Measurements from ENCODE around the gene TUBG2. TPM values are rescaled to one million over a fixed set of nuclear protein-coding genes. Genes with fewer than 3 reads are reported as not detected.

TUBG2 gene
- total RNA-seq, 1 experiment from 2014 or later, result 26.1 TPM

DNA sequence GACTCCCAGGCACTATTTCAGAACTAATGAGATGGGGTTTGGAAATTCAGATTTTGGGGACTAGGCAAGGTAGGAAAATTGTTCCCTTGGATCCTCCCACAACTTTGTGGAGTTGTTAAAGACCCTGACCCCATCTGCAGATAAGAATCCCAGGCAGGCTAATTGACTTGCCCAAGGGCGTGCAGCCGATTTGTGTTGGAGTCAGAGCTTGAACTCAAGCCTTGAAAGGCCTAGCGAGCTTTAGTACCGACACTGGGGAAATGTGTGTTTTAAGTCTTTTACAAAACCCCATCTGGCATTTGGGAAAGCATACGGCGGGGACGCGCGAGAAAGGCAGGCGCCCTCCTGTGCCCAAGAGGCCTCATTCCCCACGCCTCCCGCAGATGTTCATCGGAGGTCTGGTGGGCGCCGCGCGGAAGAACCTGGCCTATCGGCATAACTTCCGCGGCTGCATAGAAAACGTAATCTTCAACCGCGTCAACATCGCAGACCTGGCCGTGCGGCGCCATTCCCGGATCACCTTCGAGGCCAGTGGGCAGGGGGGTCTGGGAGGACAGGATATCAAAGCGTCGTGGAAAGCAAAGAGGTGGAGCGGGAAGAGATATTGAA is 27.5 kb downstream of the TUBG2 start:
- intact Hi-C loops (cut with micrococcal nuclease; ENCODE audit: unreplicated experiment), result no loop called here
- DNase-seq, result no peak
- TF ChIP-seq, protein P1, sequence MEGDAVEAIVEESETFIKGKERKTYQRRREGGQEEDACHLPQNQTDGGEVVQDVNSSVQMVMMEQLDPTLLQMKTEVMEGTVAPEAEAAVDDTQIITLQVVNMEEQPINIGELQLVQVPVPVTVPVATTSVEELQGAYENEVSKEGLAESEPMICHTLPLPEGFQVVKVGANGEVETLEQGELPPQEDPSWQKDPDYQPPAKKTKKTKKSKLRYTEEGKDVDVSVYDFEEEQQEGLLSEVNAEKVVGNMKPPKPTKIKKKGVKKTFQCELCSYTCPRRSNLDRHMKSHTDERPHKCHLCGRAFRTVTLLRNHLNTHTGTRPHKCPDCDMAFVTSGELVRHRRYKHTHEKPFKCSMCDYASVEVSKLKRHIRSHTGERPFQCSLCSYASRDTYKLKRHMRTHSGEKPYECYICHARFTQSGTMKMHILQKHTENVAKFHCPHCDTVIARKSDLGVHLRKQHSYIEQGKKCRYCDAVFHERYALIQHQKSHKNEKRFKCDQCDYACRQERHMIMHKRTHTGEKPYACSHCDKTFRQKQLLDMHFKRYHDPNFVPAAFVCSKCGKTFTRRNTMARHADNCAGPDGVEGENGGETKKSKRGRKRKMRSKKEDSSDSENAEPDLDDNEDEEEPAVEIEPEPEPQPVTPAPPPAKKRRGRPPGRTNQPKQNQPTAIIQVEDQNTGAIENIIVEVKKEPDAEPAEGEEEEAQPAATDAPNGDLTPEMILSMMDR (IDR thresholded peaks at IDR 0.05; ENCODE audit: unreplicated experiment), result no peak
- Mint-ChIP-seq H3K9me3 (ENCODE audit: low read depth, unreplicated experiment) (no peaks in the 10 kb centered on the region), H3K27me3 (ENCODE audit: unreplicated experiment) (peaks cover 37% of the 10 kb centered on the region), H3K36me3 (ENCODE audit: insufficient read depth, unreplicated experiment) (peaks cover 15% of the 10 kb centered on the region), H3K27ac (ENCODE audit: unreplicated experiment) (no peak overlapping the region), H3K4me1 (ENCODE audit: low read depth, unreplicated experiment) (peaks cover 20% of the 10 kb centered on the region), H3K4me3 (ENCODE audit: low read depth, unreplicated experiment) (no peak overlapping the region)
- CTCF ChIA-PET, result no interaction called here
- no TSS peak for BruUV-seq (replicated peaks)

DNA sequence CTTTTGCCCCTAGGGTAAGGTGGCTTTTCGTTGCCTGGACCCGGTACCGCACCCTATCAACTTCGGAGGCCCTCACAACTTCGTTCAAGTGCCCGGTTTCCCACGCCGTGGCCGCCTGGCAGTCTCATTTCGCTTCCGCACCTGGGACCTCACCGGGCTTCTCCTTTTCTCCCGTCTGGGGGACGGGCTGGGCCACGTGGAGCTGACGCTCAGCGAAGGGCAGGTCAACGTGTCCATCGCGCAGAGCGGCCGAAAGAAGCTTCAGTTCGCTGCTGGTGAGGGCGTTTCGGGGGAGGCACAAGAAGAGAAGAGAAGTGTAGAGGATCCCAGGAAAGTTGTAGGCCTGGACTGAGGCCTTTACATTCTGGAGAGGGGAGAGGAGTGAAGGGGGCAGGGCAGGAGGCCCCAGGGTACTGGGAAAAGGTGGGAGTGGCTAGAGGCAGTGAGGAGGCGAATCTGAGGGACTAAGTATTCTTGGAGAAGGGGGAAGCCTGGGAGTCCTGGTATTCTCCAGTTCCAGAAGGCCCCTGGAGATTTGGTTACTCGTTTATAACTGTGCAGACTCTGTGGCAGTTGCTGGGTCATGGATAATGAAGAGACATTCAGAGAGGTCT is 28.7 kb downstream of the TUBG2 start:
- Mint-ChIP-seq H3K36me3 (ENCODE audit: insufficient read depth, unreplicated experiment) (peaks cover 8% of the 10 kb centered on the region), H3K27me3 (ENCODE audit: unreplicated experiment) (peaks cover 25% of the 10 kb centered on the region), H3K4me3 (ENCODE audit: low read depth, unreplicated experiment) (no peak overlapping the region), H3K4me1 (ENCODE audit: low read depth, unreplicated experiment) (peaks cover 8% of the 10 kb centered on the region), H3K9me3 (ENCODE audit: low read depth, unreplicated experiment) (no peaks in the 10 kb centered on the region), H3K27ac (ENCODE audit: unreplicated experiment) (no peak overlapping the region)
- CTCF ChIA-PET, result no interaction called here
- TF ChIP-seq, protein P1 (IDR thresholded peaks at IDR 0.05; ENCODE audit: unreplicated experiment), result no peak
- no peak for DNase-seq
- intact Hi-C loops (cut with micrococcal nuclease; ENCODE audit: unreplicated experiment), result no loop called here
- no TSS peak for BruUV-seq (replicated peaks)

DNA sequence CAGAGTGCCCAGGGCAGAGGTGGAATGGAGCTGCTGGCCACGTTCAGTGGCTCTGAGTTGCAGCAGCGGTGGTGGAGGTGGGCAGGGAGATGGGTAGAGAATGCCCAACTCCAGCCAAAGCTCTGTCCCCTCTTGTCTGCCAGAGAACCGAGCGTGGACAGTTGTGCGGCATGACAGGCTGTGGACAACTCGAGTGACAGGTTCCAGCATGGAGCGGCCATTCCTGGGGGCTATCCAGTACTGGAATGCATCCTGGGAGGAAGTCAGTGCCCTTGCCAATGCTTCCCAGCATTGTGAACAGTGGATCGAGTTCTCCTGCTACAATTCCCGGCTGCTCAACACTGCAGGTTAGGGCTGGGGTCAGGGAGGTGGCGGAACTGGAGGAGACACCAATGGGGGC is 31.5 kb downstream of the TUBG2 start:
- no TSS peak for BruUV-seq (replicated peaks)
- Mint-ChIP-seq H3K4me1 (ENCODE audit: low read depth, unreplicated experiment) (no peaks in the 10 kb centered on the region), H3K4me3 (ENCODE audit: low read depth, unreplicated experiment) (no peak overlapping the region), H3K36me3 (ENCODE audit: insufficient read depth, unreplicated experiment) (no peaks in the 10 kb centered on the region), H3K27ac (ENCODE audit: unreplicated experiment) (no peak overlapping the region), H3K9me3 (ENCODE audit: low read depth, unreplicated experiment) (no peaks in the 10 kb centered on the region), H3K27me3 (ENCODE audit: unreplicated experiment) (peaks cover 8% of the 10 kb centered on the region)
- CTCF ChIA-PET, result interaction anchor here (1.1 kb wide), 1 partner anchor 112 kb away, joined by 3 read pairs; the partner anchor contains the start of gene PSMC3IP
- DNase-seq, result no peak
- intact Hi-C loops (cut with micrococcal nuclease; ENCODE audit: unreplicated experiment), result no loop called here
- TF ChIP-seq, protein P1 (IDR thresholded peaks at IDR 0.05; ENCODE audit: unreplicated experiment), result no peak

DNA sequence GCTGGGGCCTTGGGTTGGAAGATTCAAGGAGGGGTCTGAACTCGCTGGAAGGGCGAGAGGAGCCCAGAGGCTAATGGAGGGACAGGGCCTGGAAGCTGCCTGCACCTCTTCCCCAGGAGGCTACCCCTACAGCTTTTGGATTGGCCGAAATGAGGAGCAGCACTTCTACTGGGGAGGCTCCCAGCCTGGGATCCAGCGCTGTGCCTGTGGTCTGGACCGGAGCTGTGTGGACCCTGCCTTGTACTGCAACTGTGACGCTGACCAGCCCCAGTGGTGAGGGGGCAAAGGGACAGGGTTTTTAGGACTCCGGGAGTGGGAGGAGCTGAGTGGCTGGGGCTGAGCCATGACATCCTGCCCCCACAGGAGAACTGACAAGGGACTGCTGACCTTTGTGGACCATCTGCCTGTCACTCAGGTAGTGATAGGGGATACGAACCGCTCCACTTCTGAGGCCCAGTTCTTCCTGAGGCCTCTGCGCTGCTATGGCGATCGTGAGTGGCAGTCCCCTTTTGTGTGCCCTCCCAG is 32.0 kb downstream of the TUBG2 start:
- no peaks in the 10 kb centered on the region for H3K4me1 Mint-ChIP-seq (ENCODE audit: low read depth, unreplicated experiment)
- CTCF ChIA-PET, result interaction anchor here (0.6 to 1.1 kb wide), 2 partner anchors 25 to 113 kb away, joined by 3 read pairs; partner anchors contain the start of gene PSMC3IP
- no TSS peak for BruUV-seq (replicated peaks)
- peaks cover 8% of the 10 kb centered on the region for H3K27me3 Mint-ChIP-seq (ENCODE audit: unreplicated experiment)
- TF ChIP-seq, protein P1 (IDR thresholded peaks at IDR 0.05; ENCODE audit: unreplicated experiment), result no peak
- no peaks in the 10 kb centered on the region for H3K9me3 Mint-ChIP-seq (ENCODE audit: low read depth, unreplicated experiment)
- no peak for DNase-seq
- H3K36me3 Mint-ChIP-seq (ENCODE audit: insufficient read depth, unreplicated experiment), result no peaks in the 10 kb centered on the region
- intact Hi-C loops (cut with micrococcal nuclease; ENCODE audit: unreplicated experiment), result no loop called here
- no peak overlapping the region for H3K4me3 Mint-ChIP-seq (ENCODE audit: low read depth, unreplicated experiment)
- H3K27ac Mint-ChIP-seq (ENCODE audit: unreplicated experiment), result no peak overlapping the region
